ENCODE measurements around the gene NKD1.

The NKD1 gene

DNA sequence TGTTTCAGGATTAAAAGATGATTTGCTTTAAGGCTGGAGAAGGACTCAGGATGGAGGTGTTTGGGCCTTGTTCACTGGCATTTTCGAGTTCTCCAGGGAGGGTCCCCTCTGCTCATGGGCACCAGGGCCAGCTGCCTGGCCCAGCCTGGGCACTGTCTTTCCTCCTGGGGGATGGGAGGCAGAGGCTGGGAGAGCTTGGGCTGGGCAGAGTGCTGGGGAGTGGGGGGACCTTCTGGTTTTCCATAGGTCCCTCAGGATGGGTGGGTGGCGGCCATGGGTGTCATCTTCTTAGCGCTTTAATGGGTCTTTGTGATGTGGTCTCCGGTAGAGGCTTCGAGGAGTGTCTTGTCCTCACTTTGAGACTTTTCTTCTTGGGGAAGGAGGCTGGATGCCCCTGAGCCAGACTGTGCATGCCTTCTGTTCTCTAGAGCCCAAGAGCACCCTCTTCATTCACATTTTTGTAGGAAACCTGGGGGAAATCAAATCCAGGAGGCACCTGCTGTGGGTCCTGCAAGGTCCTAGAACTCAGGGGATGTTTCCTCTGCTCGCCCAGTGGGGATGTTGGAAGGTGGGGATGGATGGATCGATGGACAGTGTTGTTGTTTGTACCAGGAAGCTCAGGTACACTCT is 5.7 kb downstream of the NKD1 start:
- Mint-ChIP-seq H3K4me3 (no peak overlapping the region), H3K36me3 (ENCODE audit: low read depth) (peaks cover 9% of the 10 kb centered on the region)

DNA sequence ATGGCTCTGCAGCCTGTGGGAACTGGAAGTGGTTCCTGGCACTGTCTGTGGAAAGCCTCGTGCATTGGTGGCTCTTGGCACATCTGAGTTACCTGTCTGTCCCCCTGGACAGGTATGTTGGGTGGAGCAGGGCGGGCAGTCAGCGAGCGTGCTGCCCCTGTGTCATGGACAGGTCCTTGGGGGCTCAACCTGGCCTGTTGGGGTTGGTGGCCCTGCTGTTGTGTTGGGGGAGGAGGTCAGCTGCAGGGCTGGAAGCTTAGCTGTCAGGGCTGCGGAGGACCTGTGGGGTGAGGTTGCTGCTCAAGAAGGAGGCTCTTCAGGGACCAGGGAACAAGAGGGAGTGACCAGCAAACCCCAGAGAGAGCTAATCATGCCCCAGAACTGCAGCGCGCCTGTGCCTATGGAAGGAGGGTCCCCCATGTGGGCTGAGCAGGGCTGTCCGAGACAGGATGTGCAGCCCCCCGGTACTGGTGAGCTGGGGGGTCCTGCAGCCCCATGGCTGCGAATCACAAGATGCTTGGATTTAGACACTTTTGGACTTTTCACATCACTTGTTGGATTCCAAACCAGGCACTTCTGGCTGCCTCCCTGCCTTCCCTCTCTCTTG is 7.2 kb downstream of the NKD1 start:
- Mint-ChIP-seq H3K4me1 (ENCODE audit: low read depth) (peaks cover under 1% of the 10 kb centered on the region), H3K27me3 (no peaks in the 10 kb centered on the region), H3K4me3 (no peak overlapping the region), H3K27ac (no peak overlapping the region), H3K36me3 (ENCODE audit: low read depth) (peaks cover 9% of the 10 kb centered on the region), H3K9me3 (no peaks in the 10 kb centered on the region)

More for the DNA sequence above, 5.7 kb downstream of the NKD1 start:
- Mint-ChIP-seq H3K4me1 (ENCODE audit: low read depth) (peaks cover 16% of the 10 kb centered on the region), H3K27ac (no peak overlapping the region), H3K9me3 (no peaks in the 10 kb centered on the region), H3K27me3 (peaks cover 7% of the 10 kb centered on the region)

DNA sequence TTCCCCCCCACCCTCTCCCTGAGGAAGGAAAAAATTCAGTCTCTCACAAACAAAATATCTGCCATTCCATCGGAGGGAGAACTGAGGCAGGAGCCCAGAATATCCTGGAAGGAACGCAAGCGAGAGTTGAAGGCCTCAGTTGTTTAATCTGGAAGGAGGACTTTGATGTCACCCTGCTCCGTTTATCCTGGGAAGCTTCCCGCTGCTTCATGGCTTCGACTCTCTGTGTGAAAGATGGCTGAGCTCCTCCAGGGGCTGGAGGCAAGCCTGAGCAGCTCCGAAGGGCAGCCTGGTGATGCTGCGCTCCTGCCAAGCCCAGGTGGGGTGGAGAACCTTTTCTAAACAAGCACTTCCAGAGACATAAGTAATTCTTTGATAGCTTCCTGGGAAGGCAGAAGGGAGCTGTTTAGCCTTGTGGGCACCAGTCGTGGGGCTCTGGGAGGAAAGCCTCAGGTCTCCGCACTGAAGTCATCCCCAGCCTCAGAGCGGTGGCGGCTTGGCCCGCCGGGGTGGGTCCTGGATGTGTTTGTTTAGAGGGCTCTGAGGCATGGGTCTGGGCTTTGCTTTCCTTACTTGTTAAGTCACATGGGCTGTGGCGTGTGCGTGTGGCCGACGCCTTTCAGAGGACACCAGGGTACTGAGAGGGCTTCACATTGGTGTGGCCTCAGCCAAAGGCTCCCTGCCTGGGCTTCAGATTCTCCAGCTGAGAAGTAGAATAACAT is 7.9 kb downstream of the NKD1 start:
- no peak overlapping the region for H3K4me3 Mint-ChIP-seq
- H3K27ac Mint-ChIP-seq: no peak overlapping the region
- H3K36me3 Mint-ChIP-seq (ENCODE audit: low read depth): peaks cover 9% of the 10 kb centered on the region
- no peaks in the 10 kb centered on the region for H3K4me1 Mint-ChIP-seq (ENCODE audit: low read depth)
- H3K27me3 Mint-ChIP-seq: no peaks in the 10 kb centered on the region
- no peaks in the 10 kb centered on the region for H3K9me3 Mint-ChIP-seq

- no peak overlapping the region for H3K27ac Mint-ChIP-seq
- H3K4me3 Mint-ChIP-seq: no peak overlapping the region
- H3K4me1 Mint-ChIP-seq (ENCODE audit: low read depth): no peaks in the 10 kb centered on the region
- no peaks in the 10 kb centered on the region for H3K27me3 Mint-ChIP-seq
- H3K9me3 Mint-ChIP-seq: no peaks in the 10 kb centered on the region
- peaks cover 15% of the 10 kb centered on the region for H3K36me3 Mint-ChIP-seq (ENCODE audit: low read depth)
These were observed 8.8 kb downstream of the NKD1 start for GRCh38 chr16:50557046-50557445.

DNA sequence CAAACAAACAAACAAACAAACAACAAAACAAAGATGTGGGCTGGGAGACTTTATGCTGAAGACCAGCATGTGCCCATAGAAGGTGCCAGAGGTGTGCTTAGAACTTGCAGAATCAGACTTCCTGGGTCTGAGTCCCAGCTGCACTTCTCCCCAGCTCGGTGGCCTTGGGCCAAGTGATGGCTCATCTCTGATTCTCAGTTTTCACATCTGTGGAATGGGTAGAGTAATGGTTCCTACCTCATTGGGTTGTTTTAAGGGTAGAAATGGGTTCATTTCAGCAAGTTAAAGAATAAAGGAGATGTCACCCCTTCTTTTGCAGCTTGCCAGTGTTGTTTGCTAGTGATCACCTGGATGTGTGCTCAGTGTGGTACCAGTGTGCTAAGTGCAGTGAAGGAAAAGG is 10.7 kb downstream of the NKD1 start:
- Mint-ChIP-seq H3K4me3 (no peak overlapping the region), H3K9me3 (no peaks in the 10 kb centered on the region), H3K27me3 (no peaks in the 10 kb centered on the region), H3K4me1 (ENCODE audit: low read depth) (peaks cover under 1% of the 10 kb centered on the region), H3K36me3 (ENCODE audit: low read depth) (peaks cover 15% of the 10 kb centered on the region), H3K27ac (no peak overlapping the region)

GRCh38 chr16:50559342-50559741 is 11.1 kb downstream of the NKD1 start:
- Mint-ChIP-seq H3K4me1 (ENCODE audit: low read depth) (peaks cover 5% of the 10 kb centered on the region), H3K27me3 (no peaks in the 10 kb centered on the region), H3K9me3 (no peaks in the 10 kb centered on the region), H3K4me3 (no peak overlapping the region), H3K27ac (no peak overlapping the region), H3K36me3 (ENCODE audit: low read depth) (peaks cover 15% of the 10 kb centered on the region)

DNA sequence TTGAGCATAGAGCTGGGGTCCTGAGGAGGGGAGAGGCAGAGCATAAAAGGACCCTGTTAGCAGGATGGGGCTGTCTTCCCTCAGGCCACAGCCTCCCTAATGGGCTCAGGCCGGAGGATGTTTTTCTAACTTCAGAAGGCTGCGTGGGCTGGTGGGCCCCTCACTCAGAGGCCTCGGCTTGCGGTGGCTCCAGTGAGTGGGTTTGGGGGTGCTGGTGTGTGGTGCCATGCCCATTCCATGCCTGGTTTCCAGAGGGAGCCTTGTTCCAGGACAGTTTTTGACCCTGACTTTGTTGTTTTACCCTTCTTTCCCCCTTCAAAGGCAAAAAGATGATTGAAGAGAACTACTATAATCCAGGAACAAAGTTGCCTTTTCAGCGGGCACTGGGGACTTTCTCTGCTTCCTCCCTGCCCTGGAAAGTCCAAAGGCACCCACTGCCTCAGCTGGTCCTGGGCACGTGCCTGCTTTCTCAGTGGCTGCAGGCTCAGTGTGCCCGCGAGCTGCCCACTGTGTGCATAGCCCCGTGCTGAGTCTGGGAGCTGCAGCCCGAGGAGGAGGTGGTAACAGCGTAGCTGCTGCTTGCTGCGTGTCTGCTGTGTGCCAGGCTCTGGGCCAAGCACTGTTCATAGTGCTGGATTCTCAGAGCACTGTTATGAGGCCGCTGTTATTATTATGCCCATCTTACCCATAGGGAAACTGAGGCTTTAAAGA is 11.8 kb downstream of the NKD1 start:
- Mint-ChIP-seq H3K4me1 (ENCODE audit: low read depth) (peaks cover 11% of the 10 kb centered on the region), H3K27ac (no peak overlapping the region), H3K27me3 (no peaks in the 10 kb centered on the region), H3K4me3 (no peak overlapping the region), H3K36me3 (ENCODE audit: low read depth) (peaks cover 15% of the 10 kb centered on the region), H3K9me3 (no peaks in the 10 kb centered on the region)

DNA sequence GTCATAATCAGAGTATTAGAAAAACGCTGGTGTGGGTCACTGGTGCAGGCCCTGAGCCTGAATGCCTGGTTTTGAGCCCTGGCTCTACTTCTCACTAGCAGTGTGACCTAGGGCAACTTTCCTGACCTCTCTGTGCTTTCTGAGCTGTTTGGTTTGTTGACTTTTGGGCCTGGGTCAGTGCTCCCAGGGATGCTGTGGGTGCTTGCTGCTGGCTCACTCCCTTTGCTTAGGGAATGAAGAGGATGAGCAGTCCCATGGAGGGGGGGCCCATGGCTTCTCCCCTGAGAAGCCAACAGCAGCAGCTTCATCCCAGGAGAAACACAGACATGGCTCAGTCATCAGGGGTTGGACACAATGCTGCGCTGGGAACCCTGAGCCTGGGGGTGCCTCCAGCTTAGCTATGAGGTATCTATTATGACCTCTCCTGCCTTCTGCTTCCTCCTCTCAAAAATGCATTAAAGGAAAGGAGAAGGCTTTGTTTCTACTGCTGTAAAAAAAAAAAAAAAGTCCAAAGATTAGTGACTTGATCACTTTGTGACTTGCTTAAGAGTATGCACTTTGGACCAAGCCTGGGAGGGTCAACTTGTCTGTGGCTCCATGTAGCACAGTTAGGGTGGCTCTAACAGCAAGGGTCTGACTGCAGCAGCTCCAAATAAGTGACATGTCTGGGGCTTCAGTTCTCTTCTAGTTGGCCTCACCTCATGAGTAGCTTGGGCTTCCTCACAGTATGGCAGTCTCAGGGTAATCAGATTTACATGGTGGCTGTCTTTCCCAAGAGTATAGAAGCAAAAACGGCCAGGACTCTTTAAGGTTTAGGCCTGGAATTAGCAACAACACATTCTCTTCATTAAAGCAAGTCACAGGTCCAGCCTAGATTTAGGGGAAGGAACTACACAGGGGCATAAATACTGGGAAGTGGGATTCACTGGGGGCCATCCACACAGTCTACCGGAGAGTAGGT is 13.0 kb downstream of the NKD1 start:
- H3K27me3 Mint-ChIP-seq: no peaks in the 10 kb centered on the region
- H3K36me3 Mint-ChIP-seq (ENCODE audit: low read depth): peaks cover 15% of the 10 kb centered on the region
- no peak overlapping the region for H3K27ac Mint-ChIP-seq
- H3K4me3 Mint-ChIP-seq: no peak overlapping the region
- H3K4me1 Mint-ChIP-seq (ENCODE audit: low read depth): peaks cover 11% of the 10 kb centered on the region
- no peaks in the 10 kb centered on the region for H3K9me3 Mint-ChIP-seq

- peaks cover 7% of the 10 kb centered on the region for H3K36me3 Mint-ChIP-seq (ENCODE audit: low read depth)
- H3K9me3 Mint-ChIP-seq: no peaks in the 10 kb centered on the region
- H3K4me3 Mint-ChIP-seq: no peak overlapping the region
- H3K27ac Mint-ChIP-seq: no peak overlapping the region
- no peaks in the 10 kb centered on the region for H3K27me3 Mint-ChIP-seq
- peaks cover 12% of the 10 kb centered on the region for H3K4me1 Mint-ChIP-seq (ENCODE audit: low read depth)
These were observed 14.5 kb downstream of the NKD1 start for GRCh38 chr16:50562657-50563056.

GRCh38 chr16:50563989-50564388 is 15.8 kb downstream of the NKD1 start:
- Mint-ChIP-seq H3K4me3 (no peak overlapping the region), H3K4me1 (ENCODE audit: low read depth) (peaks cover 19% of the 10 kb centered on the region), H3K36me3 (ENCODE audit: low read depth) (peaks cover 6% of the 10 kb centered on the region), H3K9me3 (no peaks in the 10 kb centered on the region), H3K27ac (no peak overlapping the region), H3K27me3 (no peaks in the 10 kb centered on the region)

DNA sequence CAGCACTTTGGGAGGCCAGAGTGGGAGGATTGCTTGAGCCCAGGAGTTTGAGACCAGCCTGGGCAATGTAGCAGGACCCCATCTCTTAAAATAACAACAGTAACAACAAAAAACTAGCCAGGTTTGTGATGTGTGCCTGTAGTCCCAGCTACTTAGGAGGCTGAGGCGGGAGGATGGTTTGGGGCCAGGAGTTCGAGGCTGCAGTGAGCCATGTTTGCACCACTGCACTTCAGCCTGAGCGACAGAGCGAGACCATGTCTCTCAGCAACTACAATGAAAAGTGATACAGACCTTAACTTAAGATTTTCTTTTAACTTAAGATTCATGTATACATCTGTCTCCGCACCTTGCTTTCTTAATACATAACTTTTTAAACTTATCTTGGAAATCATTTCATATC is 17.2 kb downstream of the NKD1 start:
- peaks cover 6% of the 10 kb centered on the region for H3K36me3 Mint-ChIP-seq (ENCODE audit: low read depth)
- H3K9me3 Mint-ChIP-seq: no peaks in the 10 kb centered on the region
- no peak overlapping the region for H3K27ac Mint-ChIP-seq
- no peak overlapping the region for H3K4me3 Mint-ChIP-seq
- peaks cover 19% of the 10 kb centered on the region for H3K4me1 Mint-ChIP-seq (ENCODE audit: low read depth)
- no peaks in the 10 kb centered on the region for H3K27me3 Mint-ChIP-seq

GRCh38 chr16:50566014-50566962 is 18.1 kb downstream of the NKD1 start:
- Mint-ChIP-seq H3K27me3 (no peaks in the 10 kb centered on the region), H3K4me3 (no peak overlapping the region), H3K4me1 (ENCODE audit: low read depth) (peaks cover 19% of the 10 kb centered on the region), H3K36me3 (ENCODE audit: low read depth) (peaks cover 6% of the 10 kb centered on the region), H3K27ac (no peak overlapping the region), H3K9me3 (no peaks in the 10 kb centered on the region)

- H3K36me3 Mint-ChIP-seq (ENCODE audit: low read depth): no peaks in the 10 kb centered on the region
- H3K4me3 Mint-ChIP-seq: no peak overlapping the region
- peaks cover 19% of the 10 kb centered on the region for H3K4me1 Mint-ChIP-seq (ENCODE audit: low read depth)
- H3K9me3 Mint-ChIP-seq: no peaks in the 10 kb centered on the region
- no peak overlapping the region for H3K27ac Mint-ChIP-seq
- no peaks in the 10 kb centered on the region for H3K27me3 Mint-ChIP-seq
These were observed 19.5 kb downstream of the NKD1 start for GRCh38 chr16:50567651-50568050.
